ENCODE data around the gene CTSK.

DNA sequence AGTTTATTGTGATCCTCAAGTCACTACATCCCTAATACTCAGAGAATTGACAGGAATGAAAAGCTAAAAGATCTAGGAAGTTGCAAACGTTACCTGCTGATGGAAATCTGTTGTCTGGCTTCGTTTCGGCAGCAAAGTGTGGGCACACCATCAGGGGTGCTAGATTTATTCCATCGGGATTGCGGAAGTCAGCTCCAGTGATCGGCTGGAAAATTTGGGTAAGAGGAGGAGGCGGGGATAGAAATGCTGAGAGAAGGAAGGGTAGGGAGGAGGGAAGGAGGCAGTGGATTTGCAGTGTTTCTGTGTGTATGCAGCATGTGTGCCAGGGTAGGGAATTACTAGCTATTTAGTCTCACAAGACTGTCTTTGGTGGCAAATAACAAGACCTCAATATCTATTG, at the start of gene CTSK:
- TF ChIP-seq, protein P1, sequence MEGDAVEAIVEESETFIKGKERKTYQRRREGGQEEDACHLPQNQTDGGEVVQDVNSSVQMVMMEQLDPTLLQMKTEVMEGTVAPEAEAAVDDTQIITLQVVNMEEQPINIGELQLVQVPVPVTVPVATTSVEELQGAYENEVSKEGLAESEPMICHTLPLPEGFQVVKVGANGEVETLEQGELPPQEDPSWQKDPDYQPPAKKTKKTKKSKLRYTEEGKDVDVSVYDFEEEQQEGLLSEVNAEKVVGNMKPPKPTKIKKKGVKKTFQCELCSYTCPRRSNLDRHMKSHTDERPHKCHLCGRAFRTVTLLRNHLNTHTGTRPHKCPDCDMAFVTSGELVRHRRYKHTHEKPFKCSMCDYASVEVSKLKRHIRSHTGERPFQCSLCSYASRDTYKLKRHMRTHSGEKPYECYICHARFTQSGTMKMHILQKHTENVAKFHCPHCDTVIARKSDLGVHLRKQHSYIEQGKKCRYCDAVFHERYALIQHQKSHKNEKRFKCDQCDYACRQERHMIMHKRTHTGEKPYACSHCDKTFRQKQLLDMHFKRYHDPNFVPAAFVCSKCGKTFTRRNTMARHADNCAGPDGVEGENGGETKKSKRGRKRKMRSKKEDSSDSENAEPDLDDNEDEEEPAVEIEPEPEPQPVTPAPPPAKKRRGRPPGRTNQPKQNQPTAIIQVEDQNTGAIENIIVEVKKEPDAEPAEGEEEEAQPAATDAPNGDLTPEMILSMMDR (conservative IDR thresholded peaks at IDR 0.05; ENCODE audit: low read depth, low read length), result no peak
- no peak for TF ChIP-seq EZH2 (IDR thresholded peaks at IDR 0.05; ENCODE audit: low read length, unreplicated experiment)
- no peak for TF ChIP-seq EZH2phosphoT487 (IDR thresholded peaks at IDR 0.05; ENCODE audit: borderline replicate concordance, low read length)
